Chondrocyte (in vitro differentiated cells): ENCODE measurements around the gene BBX. TPM values are rescaled to one million over a fixed set of nuclear protein-coding genes. Genes with fewer than 3 reads are reported as not detected.

Experiments
- DNase-seq: peaks from one replicate; pipeline ENCODE4 v3.0.0; 2021; ENCODE audit warnings: mixed read lengths, low spot score
- H3K27ac Mint-ChIP-seq: one replicate; pipeline ENCODE4 v1.8.0; 2021; ENCODE audit warnings: mild to moderate bottlenecking, moderate library complexity, mixed read lengths; ENCODE audit not compliant: unreplicated experiment
- H3K27me3 Mint-ChIP-seq: 2 replicates; pipeline ENCODE4 v1.8.0; 2021; ENCODE audit warnings: low read depth, mixed read lengths
- H3K36me3 Mint-ChIP-seq: 2 replicates; pipeline ENCODE4 v1.8.0; 2021; ENCODE audit warnings: low read depth, mixed read lengths
- H3K4me1 Mint-ChIP-seq: 2 replicates; pipeline ENCODE4 v1.8.0; 2021; ENCODE audit warnings: low read depth, mild to moderate bottlenecking, mixed read lengths
- H3K4me3 Mint-ChIP-seq: one replicate; pipeline ENCODE4 v1.8.0; 2021; ENCODE audit warnings: mild to moderate bottlenecking, moderate library complexity, mixed read lengths; ENCODE audit not compliant: unreplicated experiment
- H3K9me3 Mint-ChIP-seq: 2 replicates; pipeline ENCODE4 v1.8.0; 2021; ENCODE audit warnings: low read depth, mixed read lengths
- CTCF ChIP-seq: fragments of 200-600 bp; sonication (generic); IDR thresholded peaks from 2 replicates; pipeline ENCODE4 v1.5.0; 2021; ENCODE audit warnings: antibody characterized with exemption, mild to moderate bottlenecking, moderate library complexity
- total RNA-seq: library from RNA; stranded (reverse); gene quantifications from 3 replicates; pipeline ENCODE4 v1.2.1, GENCODE V29; 2021

BBX gene
- total RNA-seq, 1 donor from 2014 or later: 69.6 TPM

- DNase-seq: no peak
- Mint-ChIP-seq H3K9me3 (peaks cover 5% of the 10 kb centered on the region), H3K4me3 (no peak overlapping the region), H3K27me3 (no peaks in the 10 kb centered on the region), H3K4me1 (no peaks in the 10 kb centered on the region), H3K36me3 (peaks cover 4% of the 10 kb centered on the region), H3K27ac (no peak overlapping the region)
- TF ChIP-seq CTCF: no peak
Observed at GRCh38 chr3:107548601-107549000, 25.8 kb downstream of the BBX start.

GRCh38 chr3:107555359-107555758 is 32.6 kb downstream of the BBX start:
- no peaks in the 10 kb centered on the region for H3K36me3 Mint-ChIP-seq
- DNase-seq: no peak
- H3K9me3 Mint-ChIP-seq: no peaks in the 10 kb centered on the region
- no peak overlapping the region for H3K27ac Mint-ChIP-seq
- no peak for TF ChIP-seq CTCF
- H3K4me3 Mint-ChIP-seq: no peak overlapping the region
- no peaks in the 10 kb centered on the region for H3K27me3 Mint-ChIP-seq
- H3K4me1 Mint-ChIP-seq: peaks cover 6% of the 10 kb centered on the region

- H3K4me1 Mint-ChIP-seq: peaks cover 13% of the 10 kb centered on the region
- H3K36me3 Mint-ChIP-seq: no peaks in the 10 kb centered on the region
- no peaks in the 10 kb centered on the region for H3K27me3 Mint-ChIP-seq
- no peak overlapping the region for H3K27ac Mint-ChIP-seq
- DNase-seq: no peak
- H3K4me3 Mint-ChIP-seq: no peak overlapping the region
- no peak for TF ChIP-seq CTCF
- H3K9me3 Mint-ChIP-seq: no peaks in the 10 kb centered on the region
Observed at GRCh38 chr3:107557743-107558142, 35.0 kb downstream of the BBX start.

GRCh38 chr3:107560166-107560565 is 37.4 kb downstream of the BBX start:
- H3K36me3 Mint-ChIP-seq: no peaks in the 10 kb centered on the region
- no peak for DNase-seq
- H3K9me3 Mint-ChIP-seq: no peaks in the 10 kb centered on the region
- H3K4me1 Mint-ChIP-seq: peaks cover 16% of the 10 kb centered on the region
- no peak for TF ChIP-seq CTCF
- H3K27me3 Mint-ChIP-seq: no peaks in the 10 kb centered on the region
- H3K27ac Mint-ChIP-seq: no peak overlapping the region
- H3K4me3 Mint-ChIP-seq: no peak overlapping the region

GRCh38 chr3:107561980-107562379 is 39.2 kb downstream of the BBX start:
- H3K36me3 Mint-ChIP-seq: no peaks in the 10 kb centered on the region
- no peak overlapping the region for H3K4me3 Mint-ChIP-seq
- H3K9me3 Mint-ChIP-seq: no peaks in the 10 kb centered on the region
- no peaks in the 10 kb centered on the region for H3K27me3 Mint-ChIP-seq
- no peak overlapping the region for H3K27ac Mint-ChIP-seq
- H3K4me1 Mint-ChIP-seq: peaks cover 16% of the 10 kb centered on the region
- no peak for TF ChIP-seq CTCF
- DNase-seq: no peak
